ENCODE results near the gene GCNA. TPM values are rescaled to one million over a fixed set of nuclear protein-coding genes. Genes with fewer than 3 reads are reported as not detected.

GCNA gene
- total RNA-seq, 4 donors from 2014 or later, result 2.8 to 12.9 (median 8.8) TPM

Other genes starting within 250 kb of the GCNA start
- 10 to 100 TPM; 49.6 to 75.6 (median 69.9) TPM for gene TAF1, start 212.1 kb upstream of the GCNA start, total RNA-seq
- gene OGT, start 45.3 kb upstream of the GCNA start, total RNA-seq, result 100 to 1,000 TPM; 175 to 256 (median 231) TPM
- not detected for gene CXCR3, start 40.1 kb downstream of the GCNA start, total RNA-seq
- gene CXorf49, start 139.8 kb downstream of the GCNA start, total RNA-seq, result not detected
- gene CXorf49B, start 184.9 kb downstream of the GCNA start, total RNA-seq, result not detected